ENCODE measurements around the gene MAPRE2. TPM values are rescaled to one million over a fixed set of nuclear protein-coding genes. Genes with fewer than 3 reads are reported as not detected.
A peak's percentile ranks its signal among the peaks of the same experiment; 100 is the strongest.

Gene MAPRE2
- total and polyA plus RNA-seq, 8 donors = 4.8 to 18.2 (median 10.6) TPM

DNA sequence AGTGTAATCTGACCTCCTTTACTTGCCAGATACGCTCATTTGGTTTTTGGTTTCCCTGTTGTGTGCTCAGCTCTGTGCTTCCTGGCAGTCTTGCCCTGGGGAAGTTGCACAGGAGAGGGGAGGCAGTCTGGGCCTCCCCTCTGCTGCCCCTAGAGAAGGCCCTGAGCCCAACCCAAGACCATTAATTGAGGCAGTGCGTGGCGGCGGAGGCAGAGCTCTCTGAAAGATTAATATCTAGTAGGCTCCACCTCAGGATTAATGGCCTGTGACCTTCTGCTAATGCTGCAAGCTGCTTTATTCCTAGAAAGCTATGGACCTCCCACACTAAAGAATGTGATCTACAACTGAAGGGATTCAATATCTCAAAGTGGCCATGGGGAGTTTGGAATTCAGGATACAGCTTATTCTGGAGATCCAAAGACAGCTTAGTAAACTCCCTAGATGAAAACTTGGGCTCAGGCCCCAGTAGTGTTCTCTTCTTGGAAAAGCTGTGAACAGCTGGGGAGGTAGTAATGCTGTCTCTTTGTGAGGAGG lies 41.4 kb upstream of the MAPRE2 start:
- FAIRE-seq (no peak), ATAC-seq (no peak), DNase-seq (no peak)
- TF ChIP-seq, protein P1, sequence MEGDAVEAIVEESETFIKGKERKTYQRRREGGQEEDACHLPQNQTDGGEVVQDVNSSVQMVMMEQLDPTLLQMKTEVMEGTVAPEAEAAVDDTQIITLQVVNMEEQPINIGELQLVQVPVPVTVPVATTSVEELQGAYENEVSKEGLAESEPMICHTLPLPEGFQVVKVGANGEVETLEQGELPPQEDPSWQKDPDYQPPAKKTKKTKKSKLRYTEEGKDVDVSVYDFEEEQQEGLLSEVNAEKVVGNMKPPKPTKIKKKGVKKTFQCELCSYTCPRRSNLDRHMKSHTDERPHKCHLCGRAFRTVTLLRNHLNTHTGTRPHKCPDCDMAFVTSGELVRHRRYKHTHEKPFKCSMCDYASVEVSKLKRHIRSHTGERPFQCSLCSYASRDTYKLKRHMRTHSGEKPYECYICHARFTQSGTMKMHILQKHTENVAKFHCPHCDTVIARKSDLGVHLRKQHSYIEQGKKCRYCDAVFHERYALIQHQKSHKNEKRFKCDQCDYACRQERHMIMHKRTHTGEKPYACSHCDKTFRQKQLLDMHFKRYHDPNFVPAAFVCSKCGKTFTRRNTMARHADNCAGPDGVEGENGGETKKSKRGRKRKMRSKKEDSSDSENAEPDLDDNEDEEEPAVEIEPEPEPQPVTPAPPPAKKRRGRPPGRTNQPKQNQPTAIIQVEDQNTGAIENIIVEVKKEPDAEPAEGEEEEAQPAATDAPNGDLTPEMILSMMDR (IDR thresholded peaks at IDR 0.05) = no peak
- Histone ChIP-seq H3K9me3 (no peaks in the 10 kb centered on the region), H3K27ac (no peak overlapping the region), H3K4me3 (no peak overlapping the region), H3K4me1 (peaks cover 0 to 3% (median 0%) of the 10 kb centered on the region in 3 donors), H3K27me3 (no peaks in the 10 kb centered on the region), H3K36me3 (no peaks in the 10 kb centered on the region)
- intact Hi-C loops (cut with DNase I) = loop anchor here in 1 of 3 donors (10.0 kb wide), 1 partner anchor 135 kb away; no protein-coding TSS in a partner anchor
- WGBS, 2 donors = 71 to 73% methylated on average over 4 of the region's 4 CpGs

DNA sequence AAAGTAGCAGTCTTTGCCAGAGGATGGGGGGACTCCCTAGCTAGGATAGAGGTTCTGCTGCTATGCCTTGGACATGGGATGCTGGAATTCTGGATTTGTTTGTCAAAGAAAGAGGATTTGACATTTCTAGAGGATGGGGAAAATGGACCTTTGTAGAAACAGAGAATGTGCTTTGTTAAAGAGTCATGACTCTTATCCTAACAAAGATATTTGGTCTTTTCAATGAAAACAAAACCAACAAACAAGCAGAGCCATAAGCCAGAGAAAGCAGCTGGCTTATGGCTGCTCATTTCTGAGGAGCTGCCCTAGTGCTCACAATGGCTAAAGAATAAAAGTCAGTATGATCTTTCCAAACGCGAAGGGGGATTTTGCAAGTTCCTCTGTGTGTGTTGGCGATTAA lies 40.8 kb upstream of the MAPRE2 start:
- Histone ChIP-seq H3K9me3 (no peaks in the 10 kb centered on the region), H3K4me3 (no peak overlapping the region), H3K27me3 (no peaks in the 10 kb centered on the region), H3K36me3 (no peaks in the 10 kb centered on the region), H3K27ac (no peak overlapping the region), H3K4me1 (peaks cover 0 to 3% (median 0%) of the 10 kb centered on the region in 3 donors)
- intact Hi-C loops (cut with DNase I) = loop anchor here in 1 of 3 donors (10.0 kb wide), 1 partner anchor 134 kb away; no protein-coding TSS in a partner anchor
- no peak for ATAC-seq
- WGBS, 2 donors = 88 to 97% methylated on average over 3 of the region's 3 CpGs
- TF ChIP-seq, protein P1 (IDR thresholded peaks at IDR 0.05) = no peak
- no peak for DNase-seq
- FAIRE-seq = no peak

DNA sequence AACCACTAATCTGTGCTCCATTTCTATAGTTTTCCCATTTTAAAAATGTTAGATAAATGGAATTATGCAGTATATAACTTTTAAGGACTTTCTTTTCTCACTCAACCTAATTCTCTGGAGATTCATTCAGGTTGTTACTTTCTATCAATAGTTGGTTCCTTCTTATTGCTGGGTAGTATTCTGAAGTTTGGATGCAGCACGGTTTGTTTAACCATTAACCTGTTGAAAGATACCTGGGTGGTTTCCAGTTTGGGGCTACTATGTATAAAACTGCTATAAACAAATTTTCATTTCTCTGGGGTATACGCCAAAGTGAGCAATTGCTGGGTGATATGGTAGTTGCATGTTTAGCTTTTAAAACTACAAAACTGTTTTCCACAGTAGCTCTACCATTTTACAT lies 39.1 kb upstream of the MAPRE2 start:
- DNase-seq (no peak), FAIRE-seq (no peak), ATAC-seq (no peak)
- TF ChIP-seq, protein P1 (IDR thresholded peaks at IDR 0.05) = no peak
- Histone ChIP-seq H3K36me3 (no peaks in the 10 kb centered on the region), H3K27ac (no peak overlapping the region), H3K9me3 (no peaks in the 10 kb centered on the region), H3K4me3 (no peak overlapping the region), H3K4me1 (peaks cover 0 to 3% (median 0%) of the 10 kb centered on the region in 3 donors), H3K27me3 (no peaks in the 10 kb centered on the region)
- intact Hi-C loops (cut with DNase I) = loop anchor here in 1 of 3 donors (10.0 kb wide), 1 partner anchor 133 kb away; no protein-coding TSS in a partner anchor
- 39 to 47% methylated on average over 2 of the region's 2 CpGs for WGBS, 2 donors

DNA sequence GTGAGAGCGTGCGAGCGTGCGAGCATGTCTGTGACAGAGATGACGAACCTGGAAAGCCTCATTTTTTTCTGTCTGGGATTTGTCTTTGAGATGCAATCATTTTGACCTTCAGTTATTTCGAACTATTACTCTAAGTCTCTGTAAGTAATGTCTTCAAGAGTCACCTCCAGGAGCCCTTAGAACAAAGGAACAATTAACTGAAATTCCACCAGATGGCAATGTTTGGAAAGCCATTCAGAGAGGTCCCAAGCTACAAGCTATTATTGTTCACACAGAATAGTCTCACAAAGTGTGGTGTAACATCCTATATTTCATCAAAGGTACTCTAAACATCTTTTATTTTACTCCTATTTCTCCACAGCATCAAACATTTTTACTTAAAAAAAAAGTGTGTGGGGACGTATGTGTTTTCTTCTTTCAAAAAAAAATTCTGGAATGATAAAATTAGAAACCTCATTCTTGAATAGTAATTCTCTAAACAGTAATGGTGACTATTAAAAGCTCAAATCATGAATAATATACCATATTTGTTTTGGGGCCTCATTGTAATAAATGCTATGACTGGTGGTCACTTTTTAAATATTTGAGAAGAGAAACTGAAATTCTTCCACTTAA lies 35.1 kb upstream of the MAPRE2 start:
- ATAC-seq (peak; percentile 82 to 95 (median 95)), DNase-seq (no peak), FAIRE-seq (peak; percentile 96)
- TF ChIP-seq, protein P1 (IDR thresholded peaks at IDR 0.05) = peak in 2 of 4 donors; percentile 50 to 53
- intact Hi-C loops (cut with DNase I) = loop anchor here in 2 of 3 donors (5.0 to 10.0 kb wide), 3 partner anchors 129 to 146 kb away; no protein-coding TSS in a partner anchor
- Histone ChIP-seq H3K4me3 (no peak overlapping the region), H3K27ac (no peak overlapping the region), H3K36me3 (no peaks in the 10 kb centered on the region), H3K27me3 (no peaks in the 10 kb centered on the region), H3K9me3 (no peaks in the 10 kb centered on the region), H3K4me1 (peaks cover 0 to 3% (median 0%) of the 10 kb centered on the region in 3 donors)
- 44 to 49% methylated on average over 7 of the region's 7 CpGs for WGBS, 2 donors

GRCh38 chr18:35010156-35010555 lies 31.1 kb upstream of the MAPRE2 start:
- 74 to 90% methylated on average over 1 of the region's 1 CpG for WGBS, 2 donors
- no peak for FAIRE-seq
- DNase-seq = no peak
- H3K4me1 ChIP-seq = no peaks in the 10 kb centered on the region
- ATAC-seq = no peak
- no peaks in the 10 kb centered on the region for H3K9me3 ChIP-seq
- TF ChIP-seq, protein P1 (IDR thresholded peaks at IDR 0.05) = no peak
- H3K4me3 ChIP-seq = no peak overlapping the region
- H3K36me3 ChIP-seq = no peaks in the 10 kb centered on the region
- intact Hi-C loops (cut with DNase I) = no loop called here
- H3K27me3 ChIP-seq = no peaks in the 10 kb centered on the region
- no peak overlapping the region for H3K27ac ChIP-seq
